GM13977 (cell line): ENCODE data around the gene DUS2.
A peak's percentile ranks its signal among the peaks of the same experiment; 100 is the strongest.

ENCODE experiments used
- DNase-seq: peaks from one replicate; pipeline ENCODE4 v3.0.0; 2012; ENCODE audit warnings: low spot score
- CTCF ChIP-seq: IDR thresholded peaks from 2 replicates; pipeline ENCODE4 v1.5.1; 2012; ENCODE audit warnings: mild to moderate bottlenecking, control low read depth; ENCODE audit not compliant: insufficient read depth; ENCODE audit errors: extremely low read depth, missing control alignments
- in situ Hi-C: fragments of 300-500 bp; cut with MboI; formaldehyde crosslinking; loops from one replicate; pipeline ENCODE4 v1.12.0; 2022; ENCODE audit warnings: low sequenced_read_pairs, low pct_unique_long_range_greater_than_20kb, mixed read lengths, inconsistent platforms; ENCODE audit not compliant: unreplicated experiment

The DUS2 gene

GRCh38 chr16:67979955-67980678, 43.0 kb upstream of the DUS2 start, which contains the start of gene DPEP3:
Gene DPEP3 (minus strand): TSS chr16:67980499. CDS start chr16:67980380, 119 bp downstream.
- no peak for DNase-seq
- in situ Hi-C loops = no loop called here
- peak; percentile 24 for TF ChIP-seq CTCF

- TF ChIP-seq CTCF = no peak
- in situ Hi-C loops = no loop called here
- no peak for DNase-seq
Measured at GRCh38 chr16:67982011-67982696, 40.9 kb upstream of the DUS2 start.

GRCh38 chr16:67986949-67987348, 36.1 kb upstream of the DUS2 start:
- TF ChIP-seq CTCF = no peak
- DNase-seq = peak; percentile 2
- in situ Hi-C loops = no loop called here

GRCh38 chr16:67987460-67988160, 35.5 kb upstream of the DUS2 start:
- DNase-seq = peak; percentile 2
- no peak for TF ChIP-seq CTCF
- in situ Hi-C loops = no loop called here

GRCh38 chr16:67988675-67989074, 34.4 kb upstream of the DUS2 start:
- TF ChIP-seq CTCF = no peak
- DNase-seq = no peak
- in situ Hi-C loops = no loop called here

GRCh38 chr16:67989322-67990017, 33.6 kb upstream of the DUS2 start:
- DNase-seq = peak; percentile 59
- no peak for TF ChIP-seq CTCF
- in situ Hi-C loops = no loop called here
